Measurements from ENCODE around the gene SLC25A21.

The SLC25A21 gene

GRCh38 chr14:37144729-37145363 is 27.6 kb downstream of the SLC25A21 start:
- in situ Hi-C loops (cut with HindIII; ENCODE audit: low sequenced_read_pairs): no loop called here
- no peak for DNase-seq (ENCODE audit: low read depth, low spot score)

GRCh38 chr14:37143475-37143874 is 28.9 kb downstream of the SLC25A21 start:
- DNase-seq (ENCODE audit: low read depth, low spot score): no peak
- in situ Hi-C loops (cut with HindIII; ENCODE audit: low sequenced_read_pairs): no loop called here
- no peak overlapping the region for H3K4me3 ChIP-seq (ENCODE audit: low read depth, low read length)
- TF ChIP-seq CTCF (IDR thresholded peaks at IDR 0.05; ENCODE audit: low read depth, low read length): no peak

More at GRCh38 chr14:37144729-37145363, 27.6 kb downstream of the SLC25A21 start:
- no peak for TF ChIP-seq CTCF (IDR thresholded peaks at IDR 0.05; ENCODE audit: low read depth, low read length)
- H3K4me3 ChIP-seq (ENCODE audit: low read depth, low read length): no peak overlapping the region

DNA sequence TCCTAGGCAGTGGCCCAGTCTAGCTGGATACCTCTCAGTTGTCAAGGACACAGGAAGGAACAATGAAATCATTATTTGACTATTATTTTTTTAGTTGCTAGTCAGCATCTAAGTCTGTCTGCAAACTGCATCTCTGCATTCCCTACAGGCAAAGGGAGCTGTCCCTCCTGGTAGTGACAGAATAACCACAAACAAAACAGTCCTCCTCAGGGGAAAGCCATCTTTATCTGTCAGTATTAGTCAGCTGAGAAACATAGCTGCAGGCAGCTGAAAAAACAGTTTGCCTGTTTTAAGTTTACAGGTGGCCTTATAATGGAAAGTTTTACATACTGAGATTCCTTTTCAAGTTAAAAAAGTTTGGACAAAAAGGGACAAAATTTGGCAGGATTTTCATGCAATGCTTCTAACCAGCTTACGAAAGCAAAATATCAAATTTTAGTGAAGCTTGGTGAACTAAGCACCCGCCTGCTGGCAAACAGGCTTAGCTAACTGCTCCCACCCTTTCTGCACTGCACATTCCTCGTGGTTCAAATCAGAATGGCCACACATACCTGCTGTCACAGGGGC is 29.5 kb downstream of the SLC25A21 start:
- in situ Hi-C loops (cut with HindIII; ENCODE audit: low sequenced_read_pairs): no loop called here
- peak; percentile 83 for DNase-seq (ENCODE audit: low read depth, low spot score)
- no peak for TF ChIP-seq CTCF (IDR thresholded peaks at IDR 0.05; ENCODE audit: low read depth, low read length)
- H3K4me3 ChIP-seq (ENCODE audit: low read depth, low read length): no peak overlapping the region

DNA sequence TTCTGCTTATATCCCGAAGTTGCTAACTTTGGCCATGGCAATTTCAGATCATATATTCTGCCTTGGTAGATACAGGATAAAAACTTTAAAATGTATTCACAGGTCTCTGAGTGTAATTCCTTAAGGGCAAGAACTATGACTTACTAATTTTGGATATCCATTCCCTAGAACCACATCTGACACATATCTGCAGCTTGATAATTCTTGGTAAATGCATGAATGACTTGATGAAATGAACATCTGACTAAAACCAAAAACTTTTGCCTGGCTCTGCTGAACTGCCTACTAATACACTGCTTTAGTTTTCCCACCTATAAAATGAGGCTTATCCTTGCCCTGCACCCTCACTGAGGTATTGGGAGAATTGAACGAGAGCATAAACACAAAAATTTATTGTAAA is 32.2 kb downstream of the SLC25A21 start:
- no peak overlapping the region for H3K4me3 ChIP-seq (ENCODE audit: low read depth, low read length)
- in situ Hi-C loops (cut with HindIII; ENCODE audit: low sequenced_read_pairs): no loop called here
- DNase-seq (ENCODE audit: low read depth, low spot score): peak; percentile 17
- no peak for TF ChIP-seq CTCF (IDR thresholded peaks at IDR 0.05; ENCODE audit: low read depth, low read length)

GRCh38 chr14:37139710-37140109 is 32.7 kb downstream of the SLC25A21 start:
- no peak overlapping the region for H3K4me3 ChIP-seq (ENCODE audit: low read depth, low read length)
- in situ Hi-C loops (cut with HindIII; ENCODE audit: low sequenced_read_pairs): no loop called here
- DNase-seq (ENCODE audit: low read depth, low spot score): peak; percentile 47
- no peak for TF ChIP-seq CTCF (IDR thresholded peaks at IDR 0.05; ENCODE audit: low read depth, low read length)

DNA sequence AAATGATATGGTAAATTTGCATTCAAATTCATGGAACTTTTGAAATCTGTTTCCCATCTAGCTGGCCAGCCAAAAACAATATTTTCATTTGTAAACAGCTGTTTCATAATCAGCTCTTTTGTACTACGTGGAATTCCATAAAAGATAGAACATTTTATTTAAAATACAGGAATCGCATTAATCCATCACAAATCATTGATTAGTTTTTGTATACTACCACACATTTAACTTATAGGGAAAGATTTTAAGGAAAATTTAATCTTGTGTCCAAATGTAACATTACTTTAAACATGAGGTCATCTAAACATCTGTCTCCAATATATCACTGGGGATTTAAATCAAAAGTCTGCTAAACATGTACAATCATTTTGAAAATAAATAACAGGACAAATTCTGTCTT is 33.5 kb downstream of the SLC25A21 start:
- no peak overlapping the region for H3K4me3 ChIP-seq (ENCODE audit: low read depth, low read length)
- DNase-seq (ENCODE audit: low read depth, low spot score): no peak
- in situ Hi-C loops (cut with HindIII; ENCODE audit: low sequenced_read_pairs): no loop called here
- no peak for TF ChIP-seq CTCF (IDR thresholded peaks at IDR 0.05; ENCODE audit: low read depth, low read length)
